GM13976 (cell line): ENCODE data around the gene POC1B.

Source experiments
- DNase-seq: peaks from one replicate; pipeline ENCODE4 v3.0.0; 2012; ENCODE audit warnings: low spot score
- CTCF ChIP-seq: IDR thresholded peaks from 2 replicates; pipeline ENCODE4 v1.5.1; 2012; ENCODE audit warnings: borderline replicate concordance, mild to moderate bottlenecking; ENCODE audit not compliant: insufficient read depth; ENCODE audit errors: extremely low read depth, missing control alignments, control extremely low read depth
- in situ Hi-C: fragments of 300-500 bp; cut with MboI; formaldehyde crosslinking; loops from one replicate; pipeline ENCODE4 v1.12.0; 2022; ENCODE audit warnings: low sequenced_read_pairs, mixed read lengths, inconsistent platforms; ENCODE audit not compliant: unreplicated experiment

The POC1B gene

GRCh38 chr12:89551747-89552146 lies 25.9 kb upstream of the POC1B start:
- in situ Hi-C loops, result no loop called here
- DNase-seq, result no peak
- TF ChIP-seq CTCF, result no peak

GRCh38 chr12:89547101-89547500 lies 21.3 kb upstream of the POC1B start:
- in situ Hi-C loops, result loop anchor here (25.0 kb wide), 2 partner anchors 715 to 1365 kb away; no protein-coding TSS in a partner anchor
- DNase-seq, result no peak
- TF ChIP-seq CTCF, result no peak

- TF ChIP-seq CTCF, result no peak
- in situ Hi-C loops, result loop anchor here (25.0 kb wide), 2 partner anchors 716 to 1366 kb away; no protein-coding TSS in a partner anchor
- DNase-seq, result no peak
These were observed 20.3 kb upstream of the POC1B start for GRCh38 chr12:89546151-89546550.

- no peak for DNase-seq
- no peak for TF ChIP-seq CTCF
- in situ Hi-C loops, result loop anchor here (25.0 kb wide), 2 partner anchors 718 to 1368 kb away; no protein-coding TSS in a partner anchor
These were observed 18.9 kb upstream of the POC1B start for GRCh38 chr12:89544681-89545184.

GRCh38 chr12:89544022-89544421 lies 18.2 kb upstream of the POC1B start:
- in situ Hi-C loops, result loop anchor here (25.0 kb wide), 2 partner anchors 718 to 1368 kb away; no protein-coding TSS in a partner anchor
- TF ChIP-seq CTCF, result no peak
- DNase-seq, result no peak

- in situ Hi-C loops, result loop anchor here (25.0 kb wide), 2 partner anchors 719 to 1369 kb away; no protein-coding TSS in a partner anchor
- TF ChIP-seq CTCF, result peak; percentile 68
- DNase-seq, result peak; percentile 50
These were observed 17.2 kb upstream of the POC1B start for GRCh38 chr12:89542912-89543592.

GRCh38 chr12:89542236-89542635 lies 16.4 kb upstream of the POC1B start:
- no peak for DNase-seq
- in situ Hi-C loops, result loop anchor here (25.0 kb wide), 2 partner anchors 720 to 1370 kb away; no protein-coding TSS in a partner anchor
- TF ChIP-seq CTCF, result no peak
